ENCODE measurements around the gene DSCAML1. TPM values are rescaled to one million over a fixed set of nuclear protein-coding genes. Genes with fewer than 3 reads are reported as not detected.

DSCAML1 gene
- total RNA-seq, 1 donor from 2014 or later: 1.2 TPM

- intact Hi-C loops (cut with micrococcal nuclease): no loop called here
- DNase-seq (no peak), ATAC-seq (peak; percentile 34)
These were observed 133.2 kb downstream of the DSCAML1 start for GRCh38 chr11:117663821-117664220.

GRCh38 chr11:117663414-117663813 is 133.6 kb downstream of the DSCAML1 start:
- ATAC-seq (peak; percentile 31), DNase-seq (no peak)
- intact Hi-C loops (cut with micrococcal nuclease): no loop called here

GRCh38 chr11:117662671-117663269 is 134.2 kb downstream of the DSCAML1 start:
- no peak for ATAC-seq

GRCh38 chr11:117662255-117662654 is 134.8 kb downstream of the DSCAML1 start:
- ATAC-seq (no peak), DNase-seq (no peak)
- intact Hi-C loops (cut with micrococcal nuclease): no loop called here

More at GRCh38 chr11:117662671-117663269, 134.2 kb downstream of the DSCAML1 start:
- no peak for DNase-seq
- intact Hi-C loops (cut with micrococcal nuclease): no loop called here

- intact Hi-C loops (cut with micrococcal nuclease): no loop called here
- ATAC-seq (no peak), DNase-seq (no peak)
These were observed 138.2 kb downstream of the DSCAML1 start for GRCh38 chr11:117658809-117659208.

- intact Hi-C loops (cut with micrococcal nuclease): no loop called here
- ATAC-seq: peak; percentile 95
- DNase-seq: peak; percentile 70
These were observed 139.2 kb downstream of the DSCAML1 start for GRCh38 chr11:117657794-117658193.

GRCh38 chr11:117654281-117655255 is 142.4 kb downstream of the DSCAML1 start:
- ATAC-seq: no peak
- no peak for DNase-seq
- intact Hi-C loops (cut with micrococcal nuclease): no loop called here

GRCh38 chr11:117652521-117652920 is 144.5 kb downstream of the DSCAML1 start:
- ATAC-seq (no peak), DNase-seq (no peak)
- intact Hi-C loops (cut with micrococcal nuclease): no loop called here

GRCh38 chr11:117649296-117650055 is 147.5 kb downstream of the DSCAML1 start:
- no peak for DNase-seq
- no peak for ATAC-seq
- intact Hi-C loops (cut with micrococcal nuclease): no loop called here

- ATAC-seq: no peak
- intact Hi-C loops (cut with micrococcal nuclease): no loop called here
- DNase-seq: no peak
These were observed 149.1 kb downstream of the DSCAML1 start for GRCh38 chr11:117647872-117648271.

- intact Hi-C loops (cut with micrococcal nuclease): no loop called here
- DNase-seq: no peak
- no peak for ATAC-seq
These were observed 149.8 kb downstream of the DSCAML1 start for GRCh38 chr11:117647207-117647606.

- ATAC-seq (no peak), DNase-seq (no peak)
- intact Hi-C loops (cut with micrococcal nuclease): no loop called here
These were observed 150.6 kb downstream of the DSCAML1 start for GRCh38 chr11:117646411-117646810.

GRCh38 chr11:117644403-117645155 is 152.4 kb downstream of the DSCAML1 start:
- intact Hi-C loops (cut with micrococcal nuclease): no loop called here
- no peak for ATAC-seq
- no peak for DNase-seq

GRCh38 chr11:117643606-117644300 is 153.3 kb downstream of the DSCAML1 start:
- DNase-seq: peak; percentile 29
- intact Hi-C loops (cut with micrococcal nuclease): no loop called here
- peak; percentile 77 for ATAC-seq

- intact Hi-C loops (cut with micrococcal nuclease): no loop called here
- ATAC-seq: no peak
- DNase-seq: no peak
These were observed 154.2 kb downstream of the DSCAML1 start for GRCh38 chr11:117642835-117643234.

GRCh38 chr11:117642396-117642795 is 154.6 kb downstream of the DSCAML1 start:
- intact Hi-C loops (cut with micrococcal nuclease): no loop called here
- ATAC-seq (no peak), DNase-seq (no peak)

- DNase-seq (no peak), ATAC-seq (no peak)
- intact Hi-C loops (cut with micrococcal nuclease): no loop called here
These were observed 155.8 kb downstream of the DSCAML1 start for GRCh38 chr11:117641008-117641915.
